Activated naive CD4-positive, alpha-beta T cell treated with anti-CD3 and anti-CD28 coated beads for 36 hours (primary cell): Measurements from ENCODE around the gene RANBP1. TPM values are rescaled to one million over a fixed set of nuclear protein-coding genes. Genes with fewer than 3 reads are reported as not detected.
"Not testable (repeated sequence)": the region's sequence is repeated elsewhere in the genome, so short reads cannot be mapped to it uniquely, and the experiment has no call there.

Experiments used
- CTCF ChIA-PET: fragments of 350-600 bp; sonication (Branson Sonifier 250); formaldehyde crosslinking; loops from one replicate; lab custom pipeline; 2021; ENCODE audit warnings: antibody characterized with exemption; lab: Charles Lee
- DNase-seq: peaks from one replicate; pipeline ENCODE4 v3.0.0-alpha.2; 2020
- H3K27ac Mint-ChIP-seq: one replicate; pipeline ENCODE4 v1.8.0; 2021; ENCODE audit warnings: mild to moderate bottlenecking, mixed read lengths
- H3K27me3 Mint-ChIP-seq: one replicate; pipeline ENCODE4 v1.8.0; 2021; ENCODE audit warnings: low read depth, mixed read lengths
- H3K36me3 Mint-ChIP-seq: one replicate; pipeline ENCODE4 v1.8.0; 2021; ENCODE audit warnings: low read depth, mixed read lengths
- H3K4me1 Mint-ChIP-seq: one replicate; pipeline ENCODE4 v1.8.0; 2021; ENCODE audit warnings: low read depth, mixed read lengths
- H3K4me3 Mint-ChIP-seq: one replicate; pipeline ENCODE4 v1.8.0; 2021; ENCODE audit warnings: mild to moderate bottlenecking, moderate library complexity, mixed read lengths
- H3K9me3 Mint-ChIP-seq: one replicate; pipeline ENCODE4 v1.8.0; 2021; ENCODE audit warnings: mixed read lengths
- intact Hi-C: fragments of 100-400 bp; cut with micrococcal nuclease; formaldehyde crosslinking; loops from one replicate; pipeline ENCODE4 v1.15.1; 2023
- total RNA-seq, 2 experiments: library from RNA; stranded (reverse); gene quantifications; one replicate each; pipeline ENCODE4 v1.2.3, GENCODE V29; 2021

The RANBP1 gene
- 100 to 1,000 TPM; 445 to 455 TPM for total RNA-seq

- H3K36me3 Mint-ChIP-seq = peaks cover 40% of the 10 kb centered on the region
- no peaks in the 10 kb centered on the region for H3K9me3 Mint-ChIP-seq
- H3K4me3 Mint-ChIP-seq = peak within 1 kb of the TSS; percentile 91
- peaks cover 49% of the 10 kb centered on the region for H3K4me1 Mint-ChIP-seq
- CTCF ChIA-PET = interaction anchor here (1.1 to 1.9 kb wide), 2 partner anchors 13 to 14 kb away, joined by 3 to 5 read pairs; no protein-coding TSS in a partner anchor
- H3K27me3 Mint-ChIP-seq = no peaks in the 10 kb centered on the region
- intact Hi-C loops = loop anchor here (2.0 to 10.0 kb wide), 5 partner anchors 15 to 684 kb away; partner anchors contain the start of genes GNB1L, HIRA, KLHL22 and MRPL40
- peak within 1 kb of the TSS; percentile 91 for H3K27ac Mint-ChIP-seq
- no peak for DNase-seq
Observed at GRCh38 chr22:20115691-20116375, at the start of gene RANBP1. RANBP1 (plus strand) TSS chr22:20116104; CDS start chr22:20116185, 81 bp downstream.

GRCh38 chr22:20066617-20067383, 49.1 kb upstream of the RANBP1 start:
- Mint-ChIP-seq H3K36me3 (no peaks in the 10 kb centered on the region), H3K4me1 (no peaks in the 10 kb centered on the region), H3K27ac (no peak overlapping the region), H3K27me3 (no peaks in the 10 kb centered on the region), H3K4me3 (no peak overlapping the region), H3K9me3 (no peaks in the 10 kb centered on the region)
- intact Hi-C loops = no loop called here
- CTCF ChIA-PET = no interaction called here
- DNase-seq = no peak

- H3K4me1 Mint-ChIP-seq, H3K9me3 Mint-ChIP-seq, H3K4me3 Mint-ChIP-seq, H3K27me3 Mint-ChIP-seq, H3K27ac Mint-ChIP-seq, DNase-seq, CTCF ChIA-PET, H3K36me3 Mint-ChIP-seq, intact Hi-C loops: not testable (repeated sequence)
Observed at GRCh38 chr22:20067384-20067682, 48.6 kb upstream of the RANBP1 start.

GRCh38 chr22:20068640-20069039, 47.3 kb upstream of the RANBP1 start:
- no peak overlapping the region for H3K4me3 Mint-ChIP-seq
- intact Hi-C loops = no loop called here
- H3K27me3 Mint-ChIP-seq = no peaks in the 10 kb centered on the region
- no peaks in the 10 kb centered on the region for H3K36me3 Mint-ChIP-seq
- no peak for DNase-seq
- no peaks in the 10 kb centered on the region for H3K9me3 Mint-ChIP-seq
- H3K4me1 Mint-ChIP-seq = no peaks in the 10 kb centered on the region
- H3K27ac Mint-ChIP-seq = no peak overlapping the region
- CTCF ChIA-PET = interaction anchor here (0.7 kb wide), 1 partner anchor 49 kb away, joined by 3 read pairs; no protein-coding TSS in a partner anchor

GRCh38 chr22:20069331-20070042, 46.4 kb upstream of the RANBP1 start:
- intact Hi-C loops = no loop called here
- CTCF ChIA-PET = no interaction called here
- H3K4me1 Mint-ChIP-seq = no peaks in the 10 kb centered on the region
- no peaks in the 10 kb centered on the region for H3K36me3 Mint-ChIP-seq
- no peak overlapping the region for H3K27ac Mint-ChIP-seq
- no peak for DNase-seq
- H3K9me3 Mint-ChIP-seq = no peaks in the 10 kb centered on the region
- no peaks in the 10 kb centered on the region for H3K27me3 Mint-ChIP-seq
- H3K4me3 Mint-ChIP-seq = no peak overlapping the region

GRCh38 chr22:20071524-20071972, 44.4 kb upstream of the RANBP1 start:
- Mint-ChIP-seq H3K27ac (no peak overlapping the region), H3K9me3 (no peaks in the 10 kb centered on the region), H3K4me3 (no peak overlapping the region), H3K36me3 (no peaks in the 10 kb centered on the region), H3K4me1 (no peaks in the 10 kb centered on the region), H3K27me3 (no peaks in the 10 kb centered on the region)
- intact Hi-C loops = no loop called here
- DNase-seq = no peak
- CTCF ChIA-PET = no interaction called here

GRCh38 chr22:20076627-20077172, 39.2 kb upstream of the RANBP1 start:
- H3K9me3 Mint-ChIP-seq = no peaks in the 10 kb centered on the region
- H3K27me3 Mint-ChIP-seq = no peaks in the 10 kb centered on the region
- peaks cover 5% of the 10 kb centered on the region for H3K36me3 Mint-ChIP-seq
- no peak overlapping the region for H3K4me3 Mint-ChIP-seq
- DNase-seq = no peak
- no peak overlapping the region for H3K27ac Mint-ChIP-seq
- CTCF ChIA-PET = no interaction called here
- intact Hi-C loops = no loop called here
- peaks cover 12% of the 10 kb centered on the region for H3K4me1 Mint-ChIP-seq

GRCh38 chr22:20079745-20080444, 36.0 kb upstream of the RANBP1 start, which contains the start of gene DGCR8:
DGCR8 (plus strand) TSS chr22:20080241; CDS start chr22:20085964, 5,723 bp downstream.
- CTCF ChIA-PET = no interaction called here
- Mint-ChIP-seq H3K27me3 (no peaks in the 10 kb centered on the region), H3K4me1 (peaks cover 41% of the 10 kb centered on the region), H3K4me3 (peak within 1 kb of the TSS; percentile 90), H3K27ac (peak within 1 kb of the TSS; percentile 87), H3K9me3 (no peaks in the 10 kb centered on the region), H3K36me3 (peaks cover 7% of the 10 kb centered on the region)
- peak; percentile 68 for DNase-seq
- intact Hi-C loops = loop anchor here (1.0 to 5.0 kb wide), 4 partner anchors 20 to 59 kb away; partner anchors contain the start of genes TANGO2 and TRMT2A

GRCh38 chr22:20080445-20080775, 35.5 kb upstream of the RANBP1 start:
- no peaks in the 10 kb centered on the region for H3K27me3 Mint-ChIP-seq
- CTCF ChIA-PET = no interaction called here
- H3K4me3 Mint-ChIP-seq = peak overlapping the region; percentile 88
- intact Hi-C loops = loop anchor here (1.0 to 5.0 kb wide), 4 partner anchors 20 to 59 kb away; partner anchors contain the start of genes TANGO2 and TRMT2A
- peak overlapping the region; percentile 73 for H3K27ac Mint-ChIP-seq
- DNase-seq = peak; percentile 67
- H3K36me3 Mint-ChIP-seq = peaks cover 7% of the 10 kb centered on the region
- peaks cover 42% of the 10 kb centered on the region for H3K4me1 Mint-ChIP-seq
- H3K9me3 Mint-ChIP-seq = no peaks in the 10 kb centered on the region

- H3K27me3 Mint-ChIP-seq = no peaks in the 10 kb centered on the region
- intact Hi-C loops = loop anchor here (1.0 to 5.0 kb wide), 4 partner anchors 19 to 60 kb away; partner anchors contain the start of genes TANGO2 and TRMT2A
- H3K36me3 Mint-ChIP-seq = peaks cover 9% of the 10 kb centered on the region
- H3K27ac Mint-ChIP-seq = peak overlapping the region; percentile 73
- CTCF ChIA-PET = no interaction called here
- no peak for DNase-seq
- H3K9me3 Mint-ChIP-seq = no peaks in the 10 kb centered on the region
- peak overlapping the region; percentile 88 for H3K4me3 Mint-ChIP-seq
- H3K4me1 Mint-ChIP-seq = peaks cover 42% of the 10 kb centered on the region
Observed at GRCh38 chr22:20080776-20081654, 34.9 kb upstream of the RANBP1 start.
